ENCODE measurements around the gene HSPA12B.

DNA sequence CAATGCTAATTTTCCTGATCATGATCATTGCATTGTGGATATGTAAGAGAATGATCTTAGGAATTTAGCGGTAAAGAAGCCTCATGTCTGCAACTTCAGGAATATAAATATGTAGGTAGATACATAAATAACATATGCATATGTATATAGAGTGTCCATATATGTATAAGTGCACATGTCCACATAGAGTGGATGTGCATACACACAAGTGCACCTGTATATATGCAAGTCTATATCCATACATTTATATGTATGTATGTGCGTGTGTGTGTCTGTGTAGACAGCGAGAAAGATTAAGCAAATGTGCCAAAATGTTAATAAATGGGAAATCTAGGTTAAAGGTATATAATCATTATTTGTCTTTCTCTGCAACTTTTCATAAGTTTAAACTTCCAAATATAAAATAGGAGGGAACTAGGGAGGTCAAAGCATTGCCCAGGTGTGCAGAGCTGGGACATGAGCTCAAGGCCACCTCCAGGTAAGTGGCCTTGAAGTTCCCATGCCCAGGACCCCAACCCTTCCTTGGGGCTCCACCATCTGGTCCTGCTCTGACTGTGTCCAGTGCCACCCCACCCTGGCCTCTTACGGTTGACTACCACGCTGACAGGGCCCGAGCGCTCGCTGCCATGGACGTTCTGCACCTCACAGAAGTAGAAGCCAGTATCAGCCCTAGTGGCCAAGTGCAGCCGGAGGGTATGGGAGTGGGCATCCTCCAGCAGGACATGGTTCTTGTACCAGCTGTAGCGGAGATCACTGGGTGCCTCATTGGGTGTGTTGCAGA, 29.7 kb upstream of the HSPA12B start:
- TF ChIP-seq CEBPB (IDR thresholded peaks at IDR 0.05; ENCODE audit: low read depth, low read length) (no peak), FOS (IDR thresholded peaks at IDR 0.05; ENCODE audit: low read depth, low read length) (no peak), MAZ (IDR thresholded peaks at IDR 0.05; ENCODE audit: borderline replicate concordance, low read depth, low read length) (no peak), POLR2A (IDR thresholded peaks at IDR 0.05; ENCODE audit: low read depth, low read length) (no peak), CHD1 (IDR thresholded peaks at IDR 0.05; ENCODE audit: low read depth, low read length) (no peak), SMC3 (IDR thresholded peaks at IDR 0.05; ENCODE audit: low read depth, low read length) (no peak), MXI1 (IDR thresholded peaks at IDR 0.05; ENCODE audit: borderline replicate concordance, low read depth, low read length) (no peak), RFX5 (IDR thresholded peaks at IDR 0.05; ENCODE audit: low read depth, low read length) (no peak), RAD21 (IDR thresholded peaks at IDR 0.05; ENCODE audit: low read length) (no peak), BHLHE40 (IDR thresholded peaks at IDR 0.05; ENCODE audit: low read depth, low read length) (no peak)
- TF ChIP-seq, protein P1, sequence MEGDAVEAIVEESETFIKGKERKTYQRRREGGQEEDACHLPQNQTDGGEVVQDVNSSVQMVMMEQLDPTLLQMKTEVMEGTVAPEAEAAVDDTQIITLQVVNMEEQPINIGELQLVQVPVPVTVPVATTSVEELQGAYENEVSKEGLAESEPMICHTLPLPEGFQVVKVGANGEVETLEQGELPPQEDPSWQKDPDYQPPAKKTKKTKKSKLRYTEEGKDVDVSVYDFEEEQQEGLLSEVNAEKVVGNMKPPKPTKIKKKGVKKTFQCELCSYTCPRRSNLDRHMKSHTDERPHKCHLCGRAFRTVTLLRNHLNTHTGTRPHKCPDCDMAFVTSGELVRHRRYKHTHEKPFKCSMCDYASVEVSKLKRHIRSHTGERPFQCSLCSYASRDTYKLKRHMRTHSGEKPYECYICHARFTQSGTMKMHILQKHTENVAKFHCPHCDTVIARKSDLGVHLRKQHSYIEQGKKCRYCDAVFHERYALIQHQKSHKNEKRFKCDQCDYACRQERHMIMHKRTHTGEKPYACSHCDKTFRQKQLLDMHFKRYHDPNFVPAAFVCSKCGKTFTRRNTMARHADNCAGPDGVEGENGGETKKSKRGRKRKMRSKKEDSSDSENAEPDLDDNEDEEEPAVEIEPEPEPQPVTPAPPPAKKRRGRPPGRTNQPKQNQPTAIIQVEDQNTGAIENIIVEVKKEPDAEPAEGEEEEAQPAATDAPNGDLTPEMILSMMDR (conservative IDR thresholded peaks at IDR 0.05; ENCODE audit: low read depth, low read length): no peak
- TF ChIP-seq, protein P2, sequence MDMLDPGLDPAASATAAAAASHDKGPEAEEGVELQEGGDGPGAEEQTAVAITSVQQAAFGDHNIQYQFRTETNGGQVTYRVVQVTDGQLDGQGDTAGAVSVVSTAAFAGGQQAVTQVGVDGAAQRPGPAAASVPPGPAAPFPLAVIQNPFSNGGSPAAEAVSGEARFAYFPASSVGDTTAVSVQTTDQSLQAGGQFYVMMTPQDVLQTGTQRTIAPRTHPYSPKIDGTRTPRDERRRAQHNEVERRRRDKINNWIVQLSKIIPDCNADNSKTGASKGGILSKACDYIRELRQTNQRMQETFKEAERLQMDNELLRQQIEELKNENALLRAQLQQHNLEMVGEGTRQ (IDR thresholded peaks at IDR 0.05; ENCODE audit: low read depth, low read length): no peak

Data from IMR-90 (cell line).